Fibroblast of mammary gland (primary cell): ENCODE data around the gene SLC39A7.

Experiments
- DNase-seq: peaks from one replicate; pipeline ENCODE4 v3.0.0-alpha.2; 2010; ENCODE audit warnings: low read depth
- H3K4me3 ChIP-seq: 2 replicates; pipeline ENCODE4 v1.5.1; 2011; ENCODE audit warnings: low read depth, mild to moderate bottlenecking, low read length, moderate library complexity; ENCODE audit not compliant: control insufficient read depth
- CTCF ChIP-seq: conservative IDR thresholded peaks from 2 replicates; pipeline ENCODE4 v1.5.1; 2011; ENCODE audit warnings: low read depth, low read length, inconsistent platforms; ENCODE audit not compliant: control insufficient read depth, insufficient read depth

The SLC39A7 gene

DNA sequence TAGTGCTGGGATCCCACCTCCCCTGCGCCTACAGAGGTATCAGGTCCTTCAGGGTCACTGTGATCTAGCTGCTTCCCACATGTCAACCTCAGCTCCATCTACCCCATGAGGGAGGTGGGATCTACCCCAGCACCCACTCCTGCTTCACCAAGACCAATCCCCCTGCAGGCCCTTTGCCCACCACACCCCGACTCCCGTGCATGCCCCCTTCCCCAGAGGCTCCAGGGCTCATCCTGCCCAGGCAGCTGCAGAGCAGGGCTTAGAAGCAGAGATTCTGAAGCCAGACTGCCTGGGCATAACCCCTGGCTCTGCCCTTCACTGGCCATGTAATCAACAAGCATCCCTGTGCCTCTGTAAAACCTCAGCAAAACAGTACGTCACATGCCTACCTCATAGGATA is 25.9 kb upstream of the SLC39A7 start:
- H3K4me3 ChIP-seq: no peak overlapping the region
- DNase-seq: no peak
- no peak for TF ChIP-seq CTCF

GRCh38 chr6:33175436-33176069 is 25.1 kb upstream of the SLC39A7 start:
- no peak overlapping the region for H3K4me3 ChIP-seq
- no peak for TF ChIP-seq CTCF
- no peak for DNase-seq

DNA sequence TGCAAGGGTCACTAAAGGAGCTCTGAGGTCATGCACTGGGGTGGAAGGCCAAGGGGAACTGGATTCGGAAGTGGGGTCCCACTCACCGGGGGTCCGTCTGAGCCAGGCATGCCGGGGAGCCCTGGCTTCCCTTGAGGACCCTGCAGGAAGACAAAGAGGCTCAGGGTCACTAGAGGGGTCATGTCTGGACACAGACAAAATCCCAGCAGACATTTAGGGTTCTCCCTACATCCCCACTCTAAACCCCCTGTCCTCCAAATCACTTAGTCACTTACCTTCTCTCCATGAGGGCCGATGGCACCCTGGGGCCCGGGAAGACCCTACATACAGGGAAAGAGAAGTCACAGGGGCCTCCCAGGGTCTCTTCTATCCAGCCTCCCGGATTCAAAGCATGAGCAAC is 23.8 kb upstream of the SLC39A7 start:
- no peak for DNase-seq

GRCh38 chr6:33177552-33178446 is 22.9 kb upstream of the SLC39A7 start:
- H3K4me3 ChIP-seq: no peak overlapping the region
- TF ChIP-seq CTCF: no peak
- no peak for DNase-seq

More for the DNA sequence above, 23.8 kb upstream of the SLC39A7 start:
- H3K4me3 ChIP-seq: no peak overlapping the region
- no peak for TF ChIP-seq CTCF

DNA sequence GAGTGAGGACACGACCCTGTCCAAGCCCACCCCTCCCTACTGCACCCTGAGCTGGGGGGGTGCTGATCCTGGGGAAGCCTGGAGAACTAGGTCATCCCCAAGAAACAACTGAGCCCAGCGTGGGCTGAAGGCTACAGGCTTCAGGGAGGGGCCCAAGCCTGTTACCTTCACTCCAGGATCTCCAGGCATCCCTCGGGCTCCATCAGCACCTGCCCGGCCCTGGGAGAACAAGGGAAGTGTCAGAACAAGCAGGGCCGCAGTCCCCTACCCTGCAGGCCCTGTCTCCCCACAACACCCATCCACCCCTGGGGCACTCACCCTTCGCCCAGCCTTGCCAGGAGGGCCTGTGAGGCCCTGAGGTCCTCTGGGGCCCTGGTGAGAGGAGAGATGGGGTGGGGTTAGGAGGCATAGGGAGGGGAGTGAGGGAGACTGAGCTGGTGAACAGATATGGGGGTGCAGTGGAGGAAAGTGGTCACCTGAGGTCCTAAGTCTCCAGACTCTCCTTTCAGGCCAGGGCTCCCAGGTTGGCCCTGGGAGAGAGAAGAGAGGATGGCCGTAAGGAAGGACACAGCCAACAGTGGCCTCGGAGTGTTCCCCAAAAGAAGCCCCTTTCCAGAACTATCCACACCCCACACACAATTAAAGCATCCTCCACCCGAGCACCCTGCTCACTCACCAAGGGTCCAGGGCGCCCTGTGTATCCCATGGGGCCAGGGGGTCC is 21.8 kb upstream of the SLC39A7 start:
- DNase-seq: no peak
- no peak overlapping the region for H3K4me3 ChIP-seq
- TF ChIP-seq CTCF: no peak

DNA sequence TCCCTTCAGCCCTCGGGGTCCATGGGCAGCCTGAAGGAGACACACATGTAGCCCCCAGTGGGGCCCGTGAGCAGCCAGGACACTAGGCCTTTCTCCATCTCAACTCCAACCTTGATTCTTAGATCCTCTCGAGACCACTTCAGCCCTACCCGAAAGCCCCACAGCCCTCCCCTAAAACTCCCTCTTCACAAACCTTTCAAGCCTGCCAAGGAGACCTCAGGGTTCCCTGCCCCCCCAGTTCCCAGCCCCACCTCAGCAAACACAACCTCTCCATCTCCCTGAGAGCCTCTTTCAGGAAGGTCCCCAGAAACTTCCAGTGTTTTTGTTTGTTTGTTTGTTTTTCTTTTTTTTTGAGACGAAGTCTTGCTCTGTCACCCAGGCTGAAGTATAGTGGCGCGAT is 19.5 kb upstream of the SLC39A7 start:
- TF ChIP-seq CTCF: no peak
- DNase-seq: no peak

More for the DNA sequence above, 19.5 kb upstream of the SLC39A7 start:
- H3K4me3 ChIP-seq: no peak overlapping the region
